Measurements from ENCODE around the gene COG5.
"Not testable (repeated sequence)": the region's sequence is repeated elsewhere in the genome, so short reads cannot be mapped to it uniquely, and the experiment has no call there.

COG5 gene

DNA sequence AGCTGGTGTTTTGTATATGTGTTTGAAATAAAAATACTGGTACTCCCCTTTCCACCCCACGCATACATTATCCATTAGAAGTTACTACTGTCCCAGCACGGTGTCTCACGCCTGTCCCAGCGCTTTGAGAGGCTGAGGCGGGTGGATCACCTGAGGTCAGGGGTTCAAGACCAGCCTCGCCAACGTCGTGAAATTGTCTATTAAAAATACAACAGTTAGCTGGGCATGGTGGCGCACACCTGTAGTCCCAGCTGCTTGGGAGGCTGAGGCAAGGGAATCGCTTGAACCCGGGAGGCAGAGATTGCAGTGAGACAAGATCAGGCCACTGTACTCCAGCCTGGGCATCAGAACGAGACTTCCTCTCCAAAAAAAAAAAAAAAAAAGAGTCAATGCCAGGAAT lies 392.2 kb downstream of the COG5 start:
- DNase-seq = no peak

GRCh38 chr7:107170051-107170915 lies 393.4 kb downstream of the COG5 start:
- DNase-seq = no peak

DNA sequence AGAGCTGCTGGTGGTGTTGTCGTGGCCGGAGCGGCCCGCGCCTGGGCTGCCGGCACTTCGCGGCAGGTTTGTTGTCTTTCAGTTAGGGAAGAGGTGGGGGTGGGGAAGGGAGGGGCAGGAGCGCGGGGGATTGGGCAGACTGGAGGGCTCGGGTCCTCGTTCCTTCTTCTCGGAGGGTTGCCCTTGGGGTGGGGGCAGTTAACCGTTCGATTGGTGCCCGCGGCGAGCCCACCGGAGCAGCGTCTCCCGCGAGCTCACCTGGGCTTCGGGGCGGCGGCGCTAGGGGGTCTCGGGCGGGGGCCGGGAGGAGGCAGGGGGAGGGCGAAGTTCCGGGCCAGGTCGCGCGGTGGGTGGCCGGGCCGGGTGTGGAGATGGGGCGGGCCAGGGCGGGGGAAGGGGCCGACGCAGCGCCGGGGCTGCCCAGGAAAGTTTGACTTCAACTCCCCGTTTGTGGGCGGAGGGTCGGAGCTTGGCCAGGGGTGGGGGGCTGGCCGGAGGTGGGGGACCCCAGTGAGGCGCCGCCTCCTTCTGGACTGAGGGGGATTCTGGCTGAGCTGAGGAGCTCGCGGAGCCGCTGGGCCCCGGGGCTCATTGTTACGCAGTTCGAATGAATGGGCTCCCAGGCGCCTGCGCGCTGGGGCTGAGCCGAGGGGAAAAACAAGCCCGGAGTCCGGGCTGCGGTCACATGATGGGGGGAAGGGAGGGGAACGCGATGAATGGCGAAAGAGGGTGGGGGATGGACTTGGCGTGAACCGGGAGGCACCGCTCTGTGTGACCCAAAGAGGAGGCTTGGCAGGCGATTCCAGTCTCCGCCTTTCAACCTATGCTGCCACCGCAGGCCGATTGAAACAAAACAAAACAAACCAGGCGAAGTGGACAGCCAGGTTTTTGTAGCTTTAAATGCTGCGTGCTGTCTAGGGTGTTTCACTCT lies 394.3 kb downstream of the COG5 start:
- peak; percentile 93 to 94 for DNase-seq

GRCh38 chr7:107168233-107169119 lies 395.2 kb downstream of the COG5 start, which contains the start of gene HBP1:
Gene HBP1, plus strand, starts transcription at chr7:107169003. Its CDS starts 10,891 bp downstream, at chr7:107179894.
- peak; percentile 100 for DNase-seq

DNA sequence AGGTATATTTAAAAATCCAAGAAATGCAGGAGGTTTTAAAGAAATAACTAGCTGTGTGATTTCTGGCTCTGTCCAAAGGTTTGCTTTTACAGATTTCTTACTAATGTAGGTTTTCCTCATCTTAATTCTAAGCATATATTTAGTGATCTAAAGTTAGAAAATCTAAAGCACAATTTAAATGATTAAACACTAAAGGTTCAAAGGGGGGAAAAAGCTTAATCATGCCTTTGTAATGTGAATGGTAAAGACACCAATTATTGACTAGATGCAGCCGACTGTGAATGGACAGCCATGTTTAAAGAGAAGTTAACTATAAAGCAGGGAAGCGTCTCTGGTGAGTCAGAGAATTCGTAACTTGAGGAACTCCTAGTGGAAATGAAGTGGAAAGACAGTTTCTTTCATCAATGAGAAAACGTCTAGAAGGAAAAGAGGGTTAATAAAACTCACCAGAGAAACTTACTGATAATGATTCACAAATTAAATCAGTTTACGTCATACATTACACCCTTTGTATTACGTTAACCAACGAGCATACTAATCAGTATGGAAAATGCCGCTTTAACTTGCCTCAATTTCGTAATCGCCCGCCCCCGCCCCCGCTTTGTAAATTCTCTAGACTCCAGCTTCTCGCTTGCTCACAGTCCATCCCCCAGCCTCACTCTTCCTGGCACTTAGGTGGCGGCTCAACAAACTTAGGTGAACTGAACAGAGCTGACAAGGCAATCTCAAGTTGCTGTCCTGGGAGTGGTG lies 396.1 kb downstream of the COG5 start:
- peak in 1 of 2 experiments; percentile 32 for DNase-seq

DNA sequence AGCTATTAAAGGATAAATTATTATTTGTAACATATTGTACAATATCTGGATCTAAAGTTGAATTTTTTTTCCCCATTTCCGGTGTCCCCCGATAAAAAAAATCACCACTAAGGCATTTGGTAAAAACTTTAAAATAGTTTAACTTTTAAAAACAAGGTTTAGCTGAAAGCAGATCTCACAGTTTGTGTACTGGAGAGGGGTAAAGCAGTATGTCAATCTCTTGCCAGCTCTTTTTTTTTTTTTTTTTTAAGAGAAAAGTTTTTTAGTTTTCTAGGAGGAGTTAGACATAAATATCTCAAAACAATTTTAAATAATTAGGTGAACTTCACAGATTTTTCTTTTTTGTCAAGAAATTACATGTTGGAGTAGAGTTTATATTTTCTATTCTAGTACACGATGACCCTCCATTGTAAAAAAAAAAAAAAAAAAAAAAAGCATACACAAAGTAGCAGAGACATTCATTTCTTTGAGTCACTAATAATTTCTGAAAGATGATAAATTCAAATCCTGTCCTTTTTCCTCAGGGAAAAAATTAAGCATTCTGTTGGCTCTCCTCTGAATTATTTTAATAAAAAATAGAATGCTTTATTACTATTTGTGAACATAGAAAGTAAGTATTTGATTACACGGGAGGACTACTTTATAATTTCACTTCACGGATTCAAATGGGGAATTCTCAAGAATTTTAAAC lies 396.8 kb downstream of the COG5 start:
- DNase-seq = no peak

DNA sequence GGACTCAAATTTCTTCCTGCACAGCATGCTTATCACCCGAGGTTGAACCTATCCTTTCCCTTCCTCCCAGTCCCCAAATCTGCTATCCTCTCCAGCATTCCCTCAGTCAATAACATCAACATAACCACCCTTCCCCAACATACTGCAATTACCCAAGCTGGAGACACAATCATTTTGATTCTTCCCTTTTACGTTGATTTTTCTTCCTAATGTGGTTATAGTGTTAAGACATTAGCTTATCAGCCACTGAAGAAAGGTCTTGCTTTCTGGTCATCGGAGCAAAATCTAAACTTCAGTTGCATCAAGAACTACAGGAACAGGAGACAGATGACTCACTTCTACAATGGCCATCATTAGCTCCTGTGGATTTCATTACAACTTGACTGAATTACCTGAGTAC lies 398.4 kb downstream of the COG5 start:
- no peak for DNase-seq

GRCh38 chr7:107164092-107164491 lies 399.6 kb downstream of the COG5 start:
- DNase-seq = no peak

DNA sequence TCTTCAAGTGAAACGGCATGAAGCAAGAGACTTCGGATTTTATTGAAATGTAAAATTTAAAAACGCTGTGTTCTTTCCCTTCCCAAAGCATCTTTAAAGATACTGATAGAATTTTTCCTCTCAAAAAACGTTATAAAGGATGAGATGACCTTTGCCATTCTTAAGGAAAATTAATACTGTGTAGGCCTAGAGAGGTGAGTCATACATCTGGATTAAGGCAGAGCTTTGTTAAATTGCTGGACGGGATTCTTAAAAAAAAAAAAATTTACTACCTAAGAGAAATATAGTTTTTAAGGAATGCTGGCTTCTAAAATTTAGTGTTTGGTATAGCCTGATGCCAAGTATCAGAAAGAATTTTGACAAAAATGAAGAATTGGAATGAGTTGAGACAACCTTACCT lies 401.2 kb downstream of the COG5 start:
- no peak for DNase-seq

DNA sequence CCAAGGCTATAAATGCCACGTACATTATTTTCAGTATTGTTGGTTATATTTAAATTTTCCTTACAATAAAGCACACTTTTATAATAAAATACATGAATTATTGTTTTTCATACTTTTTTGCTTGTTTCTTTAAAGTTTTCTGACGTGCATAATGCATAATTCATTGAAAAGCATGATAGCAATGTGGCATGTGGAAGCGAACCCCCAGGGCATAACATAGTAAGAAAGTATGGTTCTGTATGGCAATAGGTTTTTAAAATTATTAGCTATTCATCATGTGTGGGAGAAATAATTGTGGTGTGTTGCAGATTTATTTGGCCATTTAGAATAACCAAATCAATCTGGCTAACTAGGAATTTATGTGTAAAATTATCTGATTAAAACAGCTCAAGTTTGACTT lies 402.3 kb downstream of the COG5 start:
- DNase-seq = no peak

GRCh38 chr7:107160389-107160788 lies 403.3 kb downstream of the COG5 start:
- DNase-seq = no peak

GRCh38 chr7:107158028-107158427 lies 405.7 kb downstream of the COG5 start:
- DNase-seq = no peak

DNA sequence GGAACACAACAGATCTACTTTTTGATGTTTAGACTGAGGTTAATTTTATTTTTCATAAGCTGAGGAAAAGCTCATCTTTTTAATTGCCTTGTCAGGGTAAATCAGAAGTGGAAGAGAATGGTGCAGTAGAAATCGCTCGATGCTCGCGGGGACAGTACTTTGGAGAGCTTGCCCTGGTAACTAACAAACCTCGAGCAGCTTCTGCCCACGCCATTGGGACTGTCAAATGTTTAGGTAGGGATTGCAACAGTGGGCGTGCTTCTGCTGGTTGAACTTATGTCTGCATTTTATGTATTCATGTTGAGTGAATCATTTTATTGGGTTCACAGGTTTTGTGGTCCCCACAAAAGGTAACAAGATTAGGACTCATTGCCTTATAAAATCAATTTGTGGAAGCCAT lies 406.6 kb downstream of the COG5 start:
- no peak for DNase-seq

DNA sequence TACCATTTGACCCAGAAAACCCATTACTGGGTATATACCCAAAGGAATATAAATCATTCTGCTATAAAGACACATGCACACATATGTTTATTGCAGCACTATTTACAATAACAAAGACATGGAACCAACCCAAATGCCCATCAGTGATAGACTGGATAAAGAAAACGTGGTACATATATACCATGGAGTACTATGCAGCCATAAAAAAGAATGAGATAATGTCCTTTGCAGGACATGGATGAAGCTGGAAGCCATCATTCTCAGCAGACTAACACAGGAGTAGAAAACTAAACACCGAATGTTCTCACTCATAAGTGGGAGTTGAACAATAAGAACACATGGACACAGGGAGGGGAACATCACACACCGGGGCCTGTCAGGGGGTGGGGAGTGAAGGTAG lies 408.0 kb downstream of the COG5 start:
- DNase-seq = not testable (repeated sequence)

GRCh38 chr7:107154826-107155225 lies 408.9 kb downstream of the COG5 start:
- DNase-seq = no peak

DNA sequence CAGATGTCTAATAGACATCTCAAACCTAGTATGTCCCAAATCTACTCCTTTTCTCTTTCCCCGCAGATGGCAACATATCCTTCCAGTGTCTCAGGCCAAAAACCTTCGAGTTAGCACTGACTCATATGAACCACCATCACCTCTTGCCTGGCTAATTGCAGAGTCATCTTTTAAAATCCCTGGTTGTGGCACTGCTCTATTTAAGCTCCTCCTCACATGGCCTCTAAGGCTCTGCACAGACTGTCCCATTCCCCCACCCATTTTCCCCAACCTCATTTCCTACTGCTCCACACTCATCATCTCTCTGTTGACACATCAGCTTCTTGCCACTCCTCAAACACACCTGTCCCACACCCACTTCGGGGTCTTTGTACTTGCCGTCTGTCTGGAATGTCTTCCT lies 411.7 kb downstream of the COG5 start:
- no peak for DNase-seq

Data from NCI-H1930 (cell line).